NAMALWA (cell line): Measurements from ENCODE around the gene TBC1D4.
"Not testable (repeated sequence)": the region's sequence is repeated elsewhere in the genome, so short reads cannot be mapped to it uniquely, and the experiment has no call there.

Source experiments
- DNase-seq: peaks from one replicate; pipeline ENCODE4 v3.0.0-alpha.2; 2015; ENCODE audit warnings: low spot score

Gene TBC1D4

DNA sequence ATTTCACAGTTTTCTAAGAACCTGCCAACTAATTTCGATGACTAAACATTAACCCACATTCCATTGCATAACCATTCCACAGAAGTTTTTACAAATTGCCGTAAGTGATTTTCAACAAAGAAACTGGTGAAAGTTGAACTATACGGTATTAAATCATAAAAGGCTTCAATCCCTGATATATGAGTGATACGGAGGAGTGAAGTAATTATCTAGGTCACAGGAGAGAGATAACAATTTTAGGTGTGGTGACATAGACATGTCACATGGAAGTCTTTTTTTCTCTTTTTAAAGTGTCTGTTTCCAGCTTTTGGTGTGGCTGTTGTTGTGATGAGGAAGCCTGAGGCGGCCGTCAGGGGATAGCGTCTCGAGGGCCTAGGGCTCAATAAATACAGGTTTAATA lies 29.4 kb downstream of the TBC1D4 start:
- DNase-seq = no peak

DNA sequence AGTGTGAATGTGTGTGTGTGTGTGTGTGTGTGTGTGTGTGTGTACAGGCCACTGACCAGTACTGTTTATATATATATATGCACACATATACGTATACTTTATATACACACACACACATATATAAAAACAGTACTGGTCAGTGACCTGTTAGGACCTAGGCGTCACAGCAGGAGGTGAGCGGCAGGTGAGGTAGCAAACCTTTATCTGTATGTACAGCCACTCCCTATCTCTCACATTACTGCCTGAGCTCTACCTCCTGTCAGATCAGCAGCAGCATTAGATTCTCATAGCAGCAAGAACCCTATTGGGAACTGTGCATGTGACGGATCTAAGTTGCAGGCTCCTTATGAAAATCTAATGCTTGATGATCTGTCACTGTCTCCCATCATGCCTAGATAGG lies 34.5 kb downstream of the TBC1D4 start:
- no peak for DNase-seq

GRCh38 chr13:75446874-75447273 lies 35.1 kb downstream of the TBC1D4 start:
- no peak for DNase-seq

DNA sequence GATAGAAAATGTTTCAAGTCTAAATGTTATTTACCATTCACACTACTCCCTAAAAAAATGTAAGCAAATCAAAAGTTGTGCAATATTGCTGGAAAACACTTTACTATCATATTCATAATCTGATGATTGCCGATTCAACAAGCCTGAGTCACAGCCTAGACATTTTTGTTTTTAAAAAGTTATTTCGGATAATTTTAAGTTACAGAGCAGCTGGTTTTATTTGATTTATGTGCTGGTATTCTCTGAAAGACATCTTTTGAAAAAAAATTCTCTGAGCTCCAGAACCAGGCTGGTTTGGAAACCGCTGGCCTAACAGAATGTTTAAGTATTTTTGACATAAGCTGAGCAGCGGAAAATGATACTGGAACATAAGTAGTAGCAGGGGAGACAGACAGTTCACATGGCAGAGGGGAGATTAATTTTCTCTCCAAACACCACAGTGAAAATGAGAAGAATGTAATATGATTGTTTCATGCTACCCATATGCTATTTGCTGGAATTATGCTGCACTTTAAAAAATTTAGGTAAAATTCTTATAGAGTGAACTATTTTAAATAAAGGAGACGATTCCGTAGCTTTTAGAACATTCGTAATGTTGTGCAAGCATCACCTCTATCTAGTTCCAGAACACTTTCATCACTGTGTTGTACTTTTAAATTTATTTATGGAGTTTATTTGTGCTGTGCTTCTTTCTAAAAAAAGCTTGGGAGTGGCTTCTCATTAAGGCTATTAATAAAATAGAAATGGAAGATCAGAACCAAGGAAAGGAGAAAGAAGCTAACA lies 36.1 kb downstream of the TBC1D4 start:
- DNase-seq = no peak

- DNase-seq = no peak
Measured at GRCh38 chr13:75444016-75444415, 38.0 kb downstream of the TBC1D4 start.

GRCh38 chr13:75443356-75443958 lies 38.5 kb downstream of the TBC1D4 start:
- no peak for DNase-seq

GRCh38 chr13:75442736-75443234 lies 39.2 kb downstream of the TBC1D4 start:
- no peak for DNase-seq

DNA sequence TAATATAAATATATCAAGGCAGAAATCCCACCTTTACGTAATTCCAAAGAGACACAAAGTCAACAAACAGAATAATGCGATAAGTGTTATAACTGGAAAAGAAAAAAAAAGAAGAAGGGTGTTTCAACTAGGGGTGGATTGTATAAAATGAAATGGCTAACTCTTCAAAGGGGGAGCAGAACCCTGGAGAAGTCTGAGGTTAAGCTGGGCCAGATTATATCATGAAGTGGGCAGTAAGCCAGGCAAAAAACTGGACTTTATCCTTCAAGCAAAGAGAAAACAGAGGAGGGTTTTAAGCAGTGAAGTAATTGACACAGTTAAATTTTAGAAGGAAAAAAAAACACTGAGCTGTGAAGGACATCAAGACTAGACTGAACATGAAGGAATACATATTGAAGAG lies 41.9 kb downstream of the TBC1D4 start:
- no peak for DNase-seq

- no peak for DNase-seq
Measured at GRCh38 chr13:75437582-75438318, 44.2 kb downstream of the TBC1D4 start.

DNA sequence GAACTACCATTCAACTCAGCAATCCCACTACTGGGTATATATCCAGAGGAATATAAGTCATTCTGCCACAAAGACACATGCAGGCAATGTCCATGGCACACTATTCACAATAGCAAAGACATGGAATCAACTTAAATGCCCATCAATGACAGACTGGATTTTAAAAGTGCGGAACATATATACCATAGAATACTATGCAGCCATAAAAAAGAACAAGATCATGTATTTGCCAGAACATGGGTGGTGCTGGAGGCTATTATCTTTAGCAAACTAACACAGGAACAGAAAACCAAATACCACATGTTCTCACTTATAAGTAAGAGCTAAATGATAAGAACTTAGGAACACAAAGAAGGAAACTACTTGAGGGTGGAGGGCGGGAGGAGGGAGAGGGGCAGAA lies 47.8 kb downstream of the TBC1D4 start:
- not testable (repeated sequence) for DNase-seq

- DNase-seq = no peak
Measured at GRCh38 chr13:75432811-75433244, 49.1 kb downstream of the TBC1D4 start.

- DNase-seq = no peak
Measured at GRCh38 chr13:75432045-75432444, 49.9 kb downstream of the TBC1D4 start.

- no peak for DNase-seq
Measured at GRCh38 chr13:75430436-75431209, 51.3 kb downstream of the TBC1D4 start.

GRCh38 chr13:75426421-75426820 lies 55.5 kb downstream of the TBC1D4 start:
- DNase-seq = no peak

- peak; percentile 73 for DNase-seq
Measured at GRCh38 chr13:75425216-75426009, 56.6 kb downstream of the TBC1D4 start.

DNA sequence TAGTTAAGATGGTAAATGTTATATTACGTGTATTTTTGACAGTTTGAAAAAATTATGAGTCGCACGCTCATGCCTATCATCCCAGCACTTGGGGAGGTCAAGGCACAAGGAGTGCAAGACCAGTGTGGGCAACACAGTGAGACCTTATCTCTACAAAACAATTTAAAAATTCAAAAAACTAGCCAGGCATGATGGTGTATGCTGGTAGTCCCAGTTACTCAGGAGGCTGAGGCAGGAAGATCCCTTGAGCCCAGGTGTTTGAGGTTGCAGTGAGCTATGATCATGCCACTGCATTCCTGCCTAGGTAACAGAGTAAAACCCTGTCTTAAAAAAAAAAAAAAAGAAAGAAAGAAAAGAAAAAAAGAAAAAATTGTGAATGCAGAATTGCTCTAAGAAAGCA lies 58.0 kb downstream of the TBC1D4 start:
- no peak for DNase-seq

GRCh38 chr13:75422028-75422427 lies 59.9 kb downstream of the TBC1D4 start:
- no peak for DNase-seq

DNA sequence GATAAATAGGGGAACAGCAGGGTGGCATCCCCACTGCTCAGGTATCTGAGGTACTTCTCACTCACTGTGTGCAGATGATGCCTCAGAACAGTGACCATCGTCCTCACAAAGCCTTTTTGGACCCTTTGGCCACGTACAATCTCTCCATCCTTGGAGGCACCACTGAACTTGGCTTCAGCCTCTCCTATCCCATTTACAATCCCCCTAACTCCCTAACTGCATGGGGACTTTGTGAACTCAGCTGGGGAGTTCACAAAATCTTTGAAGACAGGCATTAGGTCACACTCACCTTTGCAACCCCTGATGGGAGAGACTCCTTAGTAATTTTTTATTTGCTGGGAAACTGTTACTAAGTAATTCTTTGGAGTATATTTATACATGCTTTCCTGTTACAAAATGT lies 60.8 kb downstream of the TBC1D4 start:
- no peak for DNase-seq

DNA sequence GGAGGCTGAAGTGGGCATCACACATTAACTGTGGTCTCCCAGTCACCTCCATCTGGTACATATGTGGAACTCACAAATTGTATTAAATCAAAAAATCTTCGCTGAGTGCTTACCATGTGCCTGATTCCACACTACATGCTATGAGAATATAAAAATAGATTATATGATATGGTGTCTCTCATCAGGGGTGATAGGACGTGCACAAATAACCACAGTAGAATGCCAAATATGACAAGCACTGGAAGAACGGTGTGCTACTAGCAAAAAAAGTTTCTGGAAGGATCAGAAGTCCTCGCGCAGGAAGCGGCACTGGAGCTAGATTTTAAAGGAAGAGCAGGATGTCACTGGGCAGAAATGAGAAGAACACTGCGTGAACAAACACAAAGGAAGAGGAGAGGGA lies 62.3 kb downstream of the TBC1D4 start:
- no peak for DNase-seq

GRCh38 chr13:75418997-75419396 lies 63.0 kb downstream of the TBC1D4 start:
- DNase-seq = no peak

DNA sequence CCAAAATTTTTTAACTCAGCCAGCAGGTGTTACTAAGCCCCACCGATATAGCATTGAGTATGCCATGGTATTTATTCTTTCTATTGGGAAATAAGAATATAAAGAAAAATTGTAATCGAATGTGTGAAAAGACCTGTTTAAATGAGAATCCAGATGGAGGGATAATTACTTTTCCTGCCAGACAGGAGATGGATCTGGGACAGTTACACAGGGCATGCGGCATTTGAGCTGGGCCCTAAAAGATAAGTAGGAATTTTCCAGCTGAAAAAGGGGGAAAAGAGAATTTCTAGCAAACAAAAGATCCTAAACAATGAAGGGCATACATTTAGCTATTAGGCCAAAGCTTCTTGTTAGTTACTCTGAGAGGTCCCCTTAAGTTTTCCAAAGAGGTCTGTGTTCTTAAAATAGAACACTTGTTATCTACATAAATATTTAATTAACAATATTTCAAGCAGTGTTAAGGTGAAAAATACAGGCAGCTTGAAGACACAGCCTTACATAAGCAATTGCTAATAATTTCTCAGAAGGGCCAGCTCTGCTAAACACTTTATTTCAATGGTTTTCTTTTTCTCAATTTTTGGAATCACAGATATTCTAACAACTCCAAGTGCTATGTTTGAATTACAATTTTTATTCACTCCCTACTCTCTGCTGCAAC lies 63.7 kb downstream of the TBC1D4 start:
- DNase-seq = no peak
